ENCODE measurements around the gene DAB2. TPM values are rescaled to one million over a fixed set of nuclear protein-coding genes. Genes with fewer than 3 reads are reported as not detected.

The DAB2 gene
- polyA plus RNA-seq, 1 donor from 2014 or later = 0.63 TPM

DNA sequence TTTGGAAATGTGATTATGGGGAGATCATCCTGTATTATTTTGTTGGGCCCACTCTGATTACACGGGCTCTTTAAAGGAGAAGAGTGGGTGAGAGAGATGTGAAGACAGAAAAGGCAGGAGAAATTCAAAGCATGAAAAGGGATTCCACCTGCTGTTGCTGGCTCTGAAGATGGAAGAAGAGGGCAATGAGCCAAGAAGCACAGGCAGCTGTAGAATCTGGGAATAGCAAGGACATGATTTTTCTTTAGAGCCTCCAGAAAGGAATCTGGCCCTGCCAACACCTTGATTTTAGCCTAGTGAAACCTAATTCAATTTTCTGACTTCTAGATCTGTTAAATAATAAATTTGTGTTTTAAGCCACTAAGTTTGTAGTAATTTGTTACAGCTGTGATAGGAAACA is 71.8 kb downstream of the DAB2 start:
- Histone ChIP-seq H3K9ac (ENCODE audit: low read length) (no peak overlapping the region), H3K27ac (ENCODE audit: low read length) (no peak overlapping the region), H3K36me3 (ENCODE audit: insufficient read depth, low read length) (no peaks in the 10 kb centered on the region), H4K20me1 (ENCODE audit: insufficient read depth) (no peaks in the 10 kb centered on the region), H3K79me2 (replicated peaks; ENCODE audit: insufficient read depth, low read length) (no peaks in the 10 kb centered on the region), H3K4me3 (ENCODE audit: low read length) (no peak overlapping the region), H3K4me2 (ENCODE audit: low read length) (no peak overlapping the region), H3K9me2 (ENCODE audit: insufficient read depth, low read length) (no peaks in the 10 kb centered on the region), H3K9me3 (ENCODE audit: low read length) (no peaks in the 10 kb centered on the region), H3F3A (ENCODE audit: insufficient read depth, low read length, poor library complexity, severe bottlenecking) (no peaks in the 10 kb centered on the region), H2AFZ (ENCODE audit: low read depth, low read length) (no peak overlapping the region), H3K27me3 (ENCODE audit: insufficient read depth, low read depth, low read length) (no peaks in the 10 kb centered on the region)
- TF ChIP-seq MXI1 (conservative IDR thresholded peaks at IDR 0.05; ENCODE audit: poor library complexity, severe bottlenecking) (no peak), EP300 (conservative IDR thresholded peaks at IDR 0.05; ENCODE audit: poor library complexity, severe bottlenecking) (no peak), POLR2AphosphoS5 (IDR thresholded peaks at IDR 0.05) (no peak), EZH2 (IDR thresholded peaks at IDR 0.05; ENCODE audit: borderline replicate concordance, insufficient read depth, low read length, poor library complexity, severe bottlenecking) (no peak), RAD21 (conservative IDR thresholded peaks at IDR 0.05) (no peak), CTCF (IDR thresholded peaks at IDR 0.05; ENCODE audit: poor library complexity, severe bottlenecking) (no peak), SMC3 (conservative IDR thresholded peaks at IDR 0.05; ENCODE audit: poor library complexity) (no peak), TAF1 (IDR thresholded peaks at IDR 0.05; ENCODE audit: low read depth) (no peak)
- TF ChIP-seq, protein P1, sequence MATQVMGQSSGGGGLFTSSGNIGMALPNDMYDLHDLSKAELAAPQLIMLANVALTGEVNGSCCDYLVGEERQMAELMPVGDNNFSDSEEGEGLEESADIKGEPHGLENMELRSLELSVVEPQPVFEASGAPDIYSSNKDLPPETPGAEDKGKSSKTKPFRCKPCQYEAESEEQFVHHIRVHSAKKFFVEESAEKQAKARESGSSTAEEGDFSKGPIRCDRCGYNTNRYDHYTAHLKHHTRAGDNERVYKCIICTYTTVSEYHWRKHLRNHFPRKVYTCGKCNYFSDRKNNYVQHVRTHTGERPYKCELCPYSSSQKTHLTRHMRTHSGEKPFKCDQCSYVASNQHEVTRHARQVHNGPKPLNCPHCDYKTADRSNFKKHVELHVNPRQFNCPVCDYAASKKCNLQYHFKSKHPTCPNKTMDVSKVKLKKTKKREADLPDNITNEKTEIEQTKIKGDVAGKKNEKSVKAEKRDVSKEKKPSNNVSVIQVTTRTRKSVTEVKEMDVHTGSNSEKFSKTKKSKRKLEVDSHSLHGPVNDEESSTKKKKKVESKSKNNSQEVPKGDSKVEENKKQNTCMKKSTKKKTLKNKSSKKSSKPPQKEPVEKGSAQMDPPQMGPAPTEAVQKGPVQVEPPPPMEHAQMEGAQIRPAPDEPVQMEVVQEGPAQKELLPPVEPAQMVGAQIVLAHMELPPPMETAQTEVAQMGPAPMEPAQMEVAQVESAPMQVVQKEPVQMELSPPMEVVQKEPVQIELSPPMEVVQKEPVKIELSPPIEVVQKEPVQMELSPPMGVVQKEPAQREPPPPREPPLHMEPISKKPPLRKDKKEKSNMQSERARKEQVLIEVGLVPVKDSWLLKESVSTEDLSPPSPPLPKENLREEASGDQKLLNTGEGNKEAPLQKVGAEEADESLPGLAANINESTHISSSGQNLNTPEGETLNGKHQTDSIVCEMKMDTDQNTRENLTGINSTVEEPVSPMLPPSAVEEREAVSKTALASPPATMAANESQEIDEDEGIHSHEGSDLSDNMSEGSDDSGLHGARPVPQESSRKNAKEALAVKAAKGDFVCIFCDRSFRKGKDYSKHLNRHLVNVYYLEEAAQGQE (IDR thresholded peaks at IDR 0.05; ENCODE audit: borderline replicate concordance) = no peak

GRCh38 chr5:39352170-39352569 is 72.6 kb downstream of the DAB2 start:
- H3K9ac ChIP-seq (ENCODE audit: low read length) = no peak overlapping the region
- H2AFZ ChIP-seq (ENCODE audit: low read depth, low read length) = no peak overlapping the region
- no peaks in the 10 kb centered on the region for H3K27me3 ChIP-seq (ENCODE audit: insufficient read depth, low read depth, low read length)
- no peaks in the 10 kb centered on the region for H3K36me3 ChIP-seq (ENCODE audit: insufficient read depth, low read length)
- H3F3A ChIP-seq (ENCODE audit: insufficient read depth, low read length, poor library complexity, severe bottlenecking) = no peaks in the 10 kb centered on the region
- no peaks in the 10 kb centered on the region for H3K9me3 ChIP-seq (ENCODE audit: low read length)
- TF ChIP-seq RAD21 (conservative IDR thresholded peaks at IDR 0.05) (no peak), MXI1 (conservative IDR thresholded peaks at IDR 0.05; ENCODE audit: poor library complexity, severe bottlenecking) (no peak), EZH2 (IDR thresholded peaks at IDR 0.05; ENCODE audit: borderline replicate concordance, insufficient read depth, low read length, poor library complexity, severe bottlenecking) (no peak), TAF1 (IDR thresholded peaks at IDR 0.05; ENCODE audit: low read depth) (no peak), EP300 (conservative IDR thresholded peaks at IDR 0.05; ENCODE audit: poor library complexity, severe bottlenecking) (no peak), SMC3 (conservative IDR thresholded peaks at IDR 0.05; ENCODE audit: poor library complexity) (no peak), POLR2AphosphoS5 (IDR thresholded peaks at IDR 0.05) (no peak), CTCF (IDR thresholded peaks at IDR 0.05; ENCODE audit: poor library complexity, severe bottlenecking) (no peak)
- TF ChIP-seq, protein P1 (IDR thresholded peaks at IDR 0.05; ENCODE audit: borderline replicate concordance) = no peak
- H3K79me2 ChIP-seq (replicated peaks; ENCODE audit: insufficient read depth, low read length) = no peaks in the 10 kb centered on the region
- H4K20me1 ChIP-seq (ENCODE audit: insufficient read depth) = no peaks in the 10 kb centered on the region
- no peak overlapping the region for H3K4me3 ChIP-seq (ENCODE audit: low read length)
- no peaks in the 10 kb centered on the region for H3K9me2 ChIP-seq (ENCODE audit: insufficient read depth, low read length)
- no peak overlapping the region for H3K27ac ChIP-seq (ENCODE audit: low read length)
- no peak overlapping the region for H3K4me2 ChIP-seq (ENCODE audit: low read length)
